ENCODE measurements around the gene SHANK3. TPM values are rescaled to one million over a fixed set of nuclear protein-coding genes. Genes with fewer than 3 reads are reported as not detected.
A peak's percentile ranks its signal among the peaks of the same experiment; 100 is the strongest.

SHANK3 gene
- polyA plus RNA-seq, 1 donor (not counting 4 experiments of a cell fraction or from before 2014, with no cell fraction given) = 1.00 TPM

GRCh38 chr22:50696251-50696798 is 23.7 kb downstream of the SHANK3 start:
- DNase-seq (ENCODE audit: low read depth, low spot score) = no peak

GRCh38 chr22:50696799-50697561 is 24.4 kb downstream of the SHANK3 start:
- Histone ChIP-seq H3K79me2 (ENCODE audit: control insufficient read depth, insufficient read depth, low read length) (no peaks in the 10 kb centered on the region), H3K9ac (ENCODE audit: control insufficient read depth, extremely low read depth, insufficient read depth, low read length) (peak overlapping the region; percentile 38), H3K4me2 (ENCODE audit: control insufficient read depth, extremely low read depth, insufficient read depth, low read depth, low read length) (peak overlapping the region; percentile 67), H3K27me3 (ENCODE audit: control insufficient read depth, extremely low read depth, insufficient read depth, low read length) (no peaks in the 10 kb centered on the region), H3K9me3 (ENCODE audit: control insufficient read depth, low read depth, low read length) (no peaks in the 10 kb centered on the region), H3K4me3 (ENCODE audit: control insufficient read depth in 2 of 3, extremely low read depth in 1 of 3, insufficient read depth in 2 of 3, low read depth in 1 of 3, low read length in 3 of 3) (peak overlapping the region in 2 of 3 experiments; percentile 31 to 48), H3K9me1 (ENCODE audit: control insufficient read depth, extremely low read depth, insufficient read depth, low read length) (no peaks in the 10 kb centered on the region), H4K20me1 (ENCODE audit: control insufficient read depth, extremely low read depth, insufficient read depth, low read length) (no peaks in the 10 kb centered on the region), H3K36me3 (ENCODE audit: control insufficient read depth in 2 of 2, extremely low read depth in 1 of 2, insufficient read depth in 2 of 2, low read length in 2 of 2) (peaks cover 0 to 1% of the 10 kb centered on the region in 2 experiments), H3K27ac (ENCODE audit: control insufficient read depth, insufficient read depth, low read length) (peak overlapping the region; percentile 44), H2AFZ (ENCODE audit: control insufficient read depth, low read length) (peak overlapping the region; percentile 53), H3K4me1 (ENCODE audit: control insufficient read depth, extremely low read depth, insufficient read depth, low read length) (peaks cover 20% of the 10 kb centered on the region)
- FAIRE-seq (no peak), DNase-seq (ENCODE audit: low read depth, low spot score) (no peak)
- TF ChIP-seq CTCF (optimal IDR thresholded peaks at IDR 0.05 in 1 of 3, IDR thresholded peaks at IDR 0.05 in 1 of 3, conservative IDR thresholded peaks at IDR 0.05 in 1 of 3; ENCODE audit: extremely low read depth in 1 of 3, insufficient read depth in 2 of 3, low read length in 3 of 3) = peak; percentile 68 to 85 (median 83)
- TF ChIP-seq EZH2 (IDR thresholded peaks at IDR 0.05; ENCODE audit: low read length) = no peak
- dilution Hi-C loops (cut with MboI; ENCODE audit: extremely low pct_ligation_motif_present, low sequenced_read_pairs) = no loop called here

More at GRCh38 chr22:50696251-50696798, 23.7 kb downstream of the SHANK3 start:
- peak overlapping the region; percentile 77 for H2AFZ ChIP-seq (ENCODE audit: control insufficient read depth, low read length)
- H3K79me2 ChIP-seq (ENCODE audit: control insufficient read depth, insufficient read depth, low read length) = no peaks in the 10 kb centered on the region
- no peak for TF ChIP-seq EZH2 (IDR thresholded peaks at IDR 0.05; ENCODE audit: low read length)
- H3K9me1 ChIP-seq (ENCODE audit: control insufficient read depth, extremely low read depth, insufficient read depth, low read length) = no peaks in the 10 kb centered on the region
- H3K4me1 ChIP-seq (ENCODE audit: control insufficient read depth, extremely low read depth, insufficient read depth, low read length) = peaks cover 20% of the 10 kb centered on the region
- H3K4me2 ChIP-seq (ENCODE audit: control insufficient read depth, extremely low read depth, insufficient read depth, low read depth, low read length) = peak overlapping the region; percentile 67
- no peaks in the 10 kb centered on the region for H3K36me3 ChIP-seq (ENCODE audit: control insufficient read depth in 2 of 2, extremely low read depth in 1 of 2, insufficient read depth in 2 of 2, low read length in 2 of 2)
- FAIRE-seq = peak; percentile 44
- no peaks in the 10 kb centered on the region for H4K20me1 ChIP-seq (ENCODE audit: control insufficient read depth, extremely low read depth, insufficient read depth, low read length)
- peak overlapping the region; percentile 44 for H3K27ac ChIP-seq (ENCODE audit: control insufficient read depth, insufficient read depth, low read length)
- peak overlapping the region; percentile 38 for H3K9ac ChIP-seq (ENCODE audit: control insufficient read depth, extremely low read depth, insufficient read depth, low read length)
- H3K4me3 ChIP-seq (ENCODE audit: control insufficient read depth in 2 of 3, extremely low read depth in 1 of 3, insufficient read depth in 2 of 3, low read depth in 1 of 3, low read length in 3 of 3) = peak overlapping the region in 1 of 3 experiments; percentile 48
- H3K27me3 ChIP-seq (ENCODE audit: control insufficient read depth, extremely low read depth, insufficient read depth, low read length) = no peaks in the 10 kb centered on the region
- H3K9me3 ChIP-seq (ENCODE audit: control insufficient read depth, low read depth, low read length) = no peaks in the 10 kb centered on the region
- dilution Hi-C loops (cut with MboI; ENCODE audit: extremely low pct_ligation_motif_present, low sequenced_read_pairs) = no loop called here
